ENCODE results near the gene PACS2.
"Not testable (repeated sequence)": the region's sequence is repeated elsewhere in the genome, so short reads cannot be mapped to it uniquely, and the experiment has no call there.

PACS2 gene

DNA sequence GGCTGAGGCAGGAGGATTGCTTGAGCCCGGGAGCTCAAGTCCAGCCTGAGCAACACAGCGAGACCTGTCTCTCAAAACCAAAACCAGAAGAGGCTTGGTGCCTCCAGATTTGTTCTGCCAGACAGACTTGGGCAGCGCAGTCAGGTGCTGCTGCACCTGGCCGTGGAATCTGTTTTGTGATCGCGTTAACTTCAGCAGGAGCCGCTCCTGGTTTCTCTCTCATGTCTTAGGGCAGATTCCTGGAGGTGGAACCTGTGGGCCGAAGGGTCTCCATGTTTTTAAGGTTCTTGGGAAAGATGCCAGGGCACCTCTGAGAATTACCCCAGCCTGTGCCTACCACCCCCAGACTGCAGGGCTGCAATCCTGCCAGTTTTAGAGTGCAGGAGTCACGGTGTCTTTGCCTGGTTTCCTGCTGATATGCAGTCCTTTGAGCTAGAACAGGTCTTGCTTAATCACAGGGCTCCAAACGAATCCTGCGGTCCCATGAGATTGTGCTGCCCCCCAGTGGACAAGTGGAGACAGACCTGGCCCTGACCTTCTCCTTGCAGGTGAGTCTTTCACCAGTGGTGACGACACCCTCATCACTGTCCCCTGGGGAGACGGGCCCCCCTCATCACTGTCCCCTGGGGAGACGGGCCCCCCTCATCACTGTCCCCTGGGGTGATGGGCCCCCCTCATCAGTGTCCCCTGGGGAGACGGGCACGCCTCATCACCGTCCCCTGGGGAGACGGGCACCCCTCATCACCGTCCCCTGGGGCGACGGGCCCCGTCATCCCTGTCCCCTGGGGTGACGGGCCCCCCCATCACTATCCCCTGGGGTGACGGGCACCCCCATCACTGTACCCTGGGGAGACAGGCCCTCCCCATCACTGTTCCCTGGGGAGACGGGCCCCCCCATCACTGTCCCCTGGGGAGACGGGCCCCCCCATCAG is 37.6 kb downstream of the PACS2 start:
- peak; percentile 64 to 95 for DNase-seq

DNA sequence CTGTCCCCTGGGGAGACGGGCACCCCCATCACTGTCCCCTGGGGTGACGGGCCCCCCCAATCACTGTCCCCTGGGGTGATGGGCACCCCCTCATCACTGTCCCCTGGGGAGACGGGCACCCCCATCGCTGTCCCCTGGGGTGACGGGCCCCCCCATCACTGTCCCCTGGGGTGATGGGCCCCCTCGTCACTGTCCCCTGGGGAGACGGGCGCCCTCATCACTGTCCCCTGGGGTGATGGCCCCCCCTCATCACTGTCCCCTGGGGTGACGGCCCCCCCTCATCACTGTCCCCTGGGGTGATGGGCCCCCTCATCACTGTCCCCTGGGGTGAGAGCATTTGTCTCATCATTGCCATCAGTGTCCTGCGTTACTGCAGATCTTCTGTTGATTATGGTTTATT is 38.6 kb downstream of the PACS2 start:
- DNase-seq, result no peak

DNA sequence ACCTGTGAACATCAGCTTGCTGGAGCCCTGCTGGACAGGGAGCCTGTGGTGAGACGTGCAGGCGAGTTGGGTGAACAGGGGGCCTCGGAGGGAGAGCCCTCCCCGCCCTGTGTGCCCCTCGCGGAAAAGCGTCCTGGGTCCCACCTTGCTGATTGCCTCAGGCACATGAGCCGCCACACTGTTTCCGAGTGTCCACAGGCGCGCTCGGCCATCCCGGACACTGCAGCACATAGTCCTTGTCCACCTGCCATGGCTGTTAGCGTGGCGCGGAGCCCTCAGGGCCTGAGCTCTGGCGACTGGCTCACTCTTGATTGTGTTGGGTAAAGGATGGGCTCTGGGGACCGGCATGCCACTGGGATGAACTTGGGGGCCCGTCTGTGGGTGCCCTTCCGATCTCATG is 40.0 kb downstream of the PACS2 start:
- DNase-seq, result no peak

DNA sequence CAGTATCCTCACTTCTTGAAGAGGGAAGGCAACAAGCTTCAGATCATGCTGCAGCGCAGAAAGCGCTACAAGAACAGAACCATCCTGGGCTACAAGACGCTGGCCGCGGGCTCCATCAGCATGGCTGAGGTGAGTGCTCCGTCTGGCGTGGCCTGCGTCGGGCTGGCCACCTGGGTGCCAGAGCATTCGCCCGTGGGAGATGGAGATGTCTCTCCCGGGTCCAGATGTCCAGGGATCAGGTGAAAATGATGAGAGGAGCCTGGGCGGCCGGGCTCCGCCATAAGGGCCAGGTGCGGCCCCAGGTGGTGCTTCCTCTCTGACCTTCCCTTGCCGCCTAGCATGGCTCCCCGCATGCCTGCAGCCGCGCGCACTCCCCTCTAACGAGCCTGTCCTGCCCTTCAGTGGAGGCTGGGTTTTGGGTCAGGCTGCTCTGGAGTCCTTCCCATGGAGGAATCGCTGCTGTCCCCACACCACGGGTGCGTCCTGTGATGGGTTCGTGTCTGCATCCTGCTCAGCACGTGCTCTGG is 40.6 kb downstream of the PACS2 start:
- DNase-seq, result no peak

DNA sequence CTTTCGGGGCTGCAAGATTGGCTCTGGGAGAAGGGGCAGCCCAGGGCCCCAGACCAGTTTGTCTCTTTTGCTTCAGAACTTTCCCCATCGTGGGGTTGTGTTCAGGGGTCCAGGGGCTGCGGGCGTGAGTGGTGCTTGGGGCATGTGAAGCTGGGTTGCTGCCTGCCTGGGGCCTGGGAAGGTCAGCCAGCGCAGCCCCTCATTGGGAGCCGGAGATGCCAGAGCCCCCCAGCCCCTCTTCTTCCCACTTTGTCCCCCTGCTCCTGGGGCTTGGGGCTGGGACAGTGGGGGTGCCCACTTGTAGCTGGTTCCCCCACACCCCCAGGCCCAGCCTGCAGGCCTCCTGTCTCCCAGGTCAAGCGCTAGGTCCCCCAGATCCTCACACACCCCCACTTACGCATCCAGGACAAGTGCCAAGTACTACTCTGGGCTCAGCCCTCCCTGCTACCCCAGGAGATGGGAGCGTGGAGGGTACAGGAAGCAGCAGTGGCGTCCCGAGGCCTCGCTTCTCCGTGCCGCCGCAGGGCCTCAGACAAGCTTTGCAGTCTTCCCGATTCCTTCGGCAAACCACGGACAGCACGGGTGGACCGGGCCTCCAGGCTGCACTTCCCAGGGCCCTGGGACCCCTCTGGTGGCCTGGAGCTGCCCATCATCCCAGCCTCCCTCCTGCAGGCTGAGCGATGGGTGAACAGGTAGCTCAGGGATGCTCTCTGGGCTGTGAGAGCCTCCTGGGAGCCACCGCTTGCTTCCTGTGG is 41.5 kb downstream of the PACS2 start:
- no peak for DNase-seq

DNA sequence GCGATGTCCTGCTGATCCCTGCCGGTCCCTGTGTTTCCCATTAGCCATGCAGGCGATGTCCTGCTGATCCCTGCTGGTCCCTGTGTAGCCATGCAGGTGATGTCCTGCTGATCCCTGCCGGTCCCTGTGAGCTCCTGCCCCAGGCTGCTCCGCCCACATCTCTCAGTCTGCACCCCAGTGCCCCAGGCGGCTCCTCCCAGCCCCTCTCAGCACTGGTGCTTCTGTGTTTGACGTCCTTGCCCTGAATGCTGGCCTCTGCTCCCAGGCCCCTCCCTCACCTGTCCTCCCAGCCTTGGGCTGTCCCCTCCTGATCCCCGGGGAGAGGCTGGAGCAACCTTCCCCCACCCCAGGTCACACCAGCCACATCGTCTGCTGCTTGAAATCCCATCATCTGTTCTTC is 42.4 kb downstream of the PACS2 start:
- no peak for DNase-seq

DNA sequence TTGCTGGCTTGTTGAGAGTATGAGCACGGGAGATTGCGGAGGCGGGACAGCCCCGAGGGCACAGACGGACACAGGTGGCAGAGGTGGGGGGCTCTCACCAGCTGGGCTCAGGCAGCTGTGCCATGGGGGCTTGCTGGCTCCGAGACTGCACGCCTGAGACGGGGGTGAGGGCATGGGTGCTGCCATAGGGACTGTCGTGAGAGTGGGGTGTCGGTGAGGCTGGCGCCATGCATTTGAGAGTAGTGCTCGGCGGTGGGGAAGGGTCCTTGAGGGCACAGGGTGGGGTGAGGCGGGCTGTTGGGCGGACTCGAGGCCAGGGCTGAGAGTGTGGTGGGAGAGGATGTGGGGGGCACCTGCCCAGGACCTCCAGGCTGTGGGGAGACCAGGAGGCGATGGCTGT is 43.1 kb downstream of the PACS2 start:
- DNase-seq, result no peak

DNA sequence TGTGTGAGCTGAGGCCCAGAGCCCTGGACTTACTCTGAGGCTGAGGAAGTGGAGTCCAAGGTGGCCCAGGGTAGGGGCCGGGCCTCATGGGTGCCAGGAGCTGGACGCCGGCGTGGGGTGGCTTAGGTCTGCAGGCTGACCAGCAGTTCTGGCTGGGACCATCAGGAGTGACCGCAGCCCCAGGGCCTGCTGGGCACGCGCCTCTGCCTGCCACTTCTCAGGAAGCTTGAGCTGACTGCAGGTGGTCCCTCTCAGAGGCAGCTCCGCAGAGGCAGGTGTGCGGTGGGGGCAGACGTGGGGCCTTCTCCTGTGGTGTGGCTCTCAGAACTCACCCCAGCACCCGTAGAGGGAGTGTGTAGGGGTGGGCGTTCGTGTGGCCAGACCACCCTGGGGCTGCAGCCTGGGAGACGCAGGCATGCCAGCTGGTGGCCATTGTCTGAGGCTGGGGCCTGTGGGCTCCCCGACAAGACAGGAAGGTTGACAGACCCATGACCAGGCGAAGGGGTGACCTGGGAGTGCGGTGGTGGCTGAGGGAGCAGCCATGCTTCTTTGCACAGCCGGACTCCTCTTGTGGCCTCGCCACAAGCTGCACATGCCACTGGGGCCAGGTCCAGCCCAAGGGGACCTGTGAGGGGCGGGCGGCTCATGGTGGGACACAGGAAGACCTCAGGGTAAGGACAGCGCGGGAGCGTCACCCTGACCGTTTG is 43.7 kb downstream of the PACS2 start:
- DNase-seq, result no peak

DNA sequence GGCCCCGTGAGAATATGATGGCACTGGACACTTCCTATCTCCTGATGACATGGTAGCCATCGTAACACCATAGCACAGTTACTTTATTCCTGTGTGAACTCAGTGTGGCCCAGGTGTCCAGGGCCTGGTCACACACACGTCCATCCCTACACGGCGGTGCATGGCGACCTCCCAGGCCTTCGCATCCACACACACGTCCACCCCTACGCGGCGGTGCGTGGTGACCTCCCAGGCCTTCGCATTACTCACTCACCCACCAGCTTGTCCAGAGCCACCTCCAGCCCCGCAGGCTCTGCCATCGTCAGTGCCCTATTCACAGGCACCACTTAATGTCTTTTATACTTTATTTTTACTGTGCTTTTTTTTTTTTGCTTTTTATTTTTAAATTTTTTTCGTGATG is 44.4 kb downstream of the PACS2 start:
- DNase-seq, result no peak

DNA sequence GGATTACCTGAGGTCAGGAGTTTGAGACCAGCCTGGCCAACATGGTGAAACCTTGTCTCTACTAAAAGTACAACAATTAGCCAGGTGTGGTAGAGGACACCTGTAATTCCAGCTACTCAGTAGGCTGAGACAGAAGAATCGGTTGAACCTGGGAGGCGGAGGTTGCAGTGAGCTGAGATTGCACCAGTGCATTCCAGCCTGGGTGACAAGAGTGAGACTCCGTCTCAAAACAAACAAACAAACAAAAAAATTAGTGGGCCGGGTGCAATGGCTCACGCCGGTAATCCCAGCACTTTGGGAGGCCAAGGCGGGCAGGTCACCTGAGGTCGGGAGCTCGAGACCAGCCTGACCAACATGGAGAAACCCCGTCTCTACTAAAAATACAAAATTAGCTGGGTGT is 46.9 kb downstream of the PACS2 start:
- DNase-seq, result not testable (repeated sequence)

DNA sequence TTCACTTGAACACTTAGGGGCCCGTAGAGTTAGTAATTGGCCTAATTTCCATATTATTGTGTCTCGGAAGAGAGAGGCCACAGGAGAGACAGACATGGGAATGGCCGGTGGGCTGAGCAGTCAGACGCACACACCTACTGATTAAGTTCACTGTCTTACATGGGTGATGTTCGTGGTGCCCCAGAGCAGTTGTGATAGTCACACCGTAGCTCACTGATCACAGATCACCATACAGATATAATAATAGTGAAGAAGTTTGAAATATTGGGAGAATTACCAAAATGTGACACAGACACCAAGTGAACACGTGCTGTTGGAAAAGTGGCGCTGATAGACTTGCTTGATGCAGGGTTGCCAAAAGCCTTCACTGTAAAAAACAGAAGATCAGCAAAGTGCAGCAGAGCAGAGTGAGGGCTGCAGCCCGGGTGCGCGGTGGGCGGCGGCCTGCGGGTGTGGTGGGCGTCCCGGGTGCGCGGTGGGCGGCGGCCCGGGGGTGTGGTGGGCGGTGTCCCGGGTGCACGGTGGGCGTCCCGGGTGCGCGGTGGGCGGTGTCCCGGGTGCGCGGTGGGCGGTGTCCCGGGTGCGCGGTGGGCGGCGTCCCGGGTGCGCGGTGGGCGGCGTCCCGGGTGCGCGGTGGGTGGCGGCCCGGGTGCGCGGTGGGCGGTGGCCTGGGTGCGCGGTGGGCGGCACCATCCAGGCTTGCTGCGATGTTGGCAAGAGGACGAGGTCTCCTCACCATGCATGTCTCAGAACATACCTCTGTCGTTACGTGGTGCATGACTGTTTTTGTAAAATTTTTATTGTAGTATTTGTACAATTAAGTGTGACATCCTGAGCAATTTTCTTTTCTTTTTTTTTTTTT is 49.5 kb downstream of the PACS2 start:
- DNase-seq, result no peak

DNA sequence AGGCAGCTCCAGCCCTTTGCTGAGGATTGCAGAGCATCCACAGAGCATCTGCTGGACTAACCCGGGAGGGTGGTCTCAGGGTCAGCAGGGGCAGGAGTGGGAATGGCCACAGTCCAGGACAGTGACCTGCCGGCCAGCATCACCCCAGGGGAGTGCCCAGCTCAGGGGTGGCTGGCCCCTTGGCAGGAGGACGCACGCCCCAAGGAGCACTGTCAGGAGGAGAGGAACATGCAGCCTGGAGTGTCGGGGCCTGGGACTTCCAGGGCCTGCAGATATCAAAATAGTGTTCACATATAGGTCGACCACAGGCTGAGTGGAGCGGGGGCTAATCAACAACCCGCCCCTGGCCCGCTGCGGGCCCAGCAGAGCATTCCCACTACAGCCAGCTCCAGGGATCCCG is 50.6 kb downstream of the PACS2 start:
- no peak for DNase-seq

DNA sequence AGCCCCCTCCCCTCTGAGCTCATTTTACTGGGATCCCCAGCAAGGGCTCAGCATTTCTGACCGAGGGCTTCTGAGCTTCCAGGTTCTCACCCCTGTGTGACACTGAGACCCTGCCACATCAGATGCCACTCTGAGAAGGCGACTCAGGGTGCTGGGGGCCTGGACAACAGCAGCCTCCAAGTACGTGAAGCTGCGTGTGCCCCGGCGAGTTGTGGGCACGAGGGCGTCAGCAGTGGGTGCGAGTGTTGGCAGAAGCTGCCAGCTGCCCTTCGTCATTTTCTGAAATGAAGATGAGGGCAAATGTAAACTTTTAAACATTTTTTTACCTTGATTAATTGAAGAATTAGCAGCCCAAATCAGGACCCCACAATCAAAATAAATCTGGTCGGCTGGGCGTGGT is 51.1 kb downstream of the PACS2 start:
- DNase-seq, result no peak

DNA sequence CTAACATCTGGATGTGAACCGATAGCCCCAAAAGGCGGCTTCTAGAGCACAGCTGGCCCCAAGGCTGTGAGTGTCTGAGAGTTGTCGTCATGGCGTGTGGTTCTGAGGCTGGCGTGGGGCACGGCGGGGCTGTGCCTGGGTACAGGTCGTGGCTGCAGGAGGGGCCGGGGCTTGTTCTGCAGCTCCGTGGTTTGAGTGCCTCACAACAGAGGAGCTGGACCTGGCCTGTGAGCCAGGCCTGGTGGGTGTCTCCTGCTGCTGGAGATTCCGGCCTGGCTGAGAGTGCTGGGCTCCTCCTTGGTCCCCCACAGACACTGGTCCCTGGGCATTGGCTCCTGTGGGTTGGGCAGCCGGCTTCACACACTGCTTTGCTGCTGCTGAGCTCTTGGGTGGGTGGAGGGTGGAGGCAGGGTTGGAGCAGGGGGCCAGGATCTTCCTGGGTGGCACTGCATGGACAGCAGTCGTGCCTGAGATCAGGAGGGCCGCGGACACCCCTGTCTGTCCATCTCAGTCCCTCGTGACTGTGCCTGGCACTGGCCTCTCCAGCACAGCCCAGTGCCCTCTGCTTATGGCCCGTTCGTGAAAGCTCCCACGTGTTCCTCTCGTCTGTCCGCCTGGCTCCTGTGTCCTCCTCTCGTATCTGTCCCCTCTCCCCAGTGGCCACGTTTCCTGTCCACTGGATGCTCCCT is 52.0 kb downstream of the PACS2 start:
- DNase-seq, result no peak

DNA sequence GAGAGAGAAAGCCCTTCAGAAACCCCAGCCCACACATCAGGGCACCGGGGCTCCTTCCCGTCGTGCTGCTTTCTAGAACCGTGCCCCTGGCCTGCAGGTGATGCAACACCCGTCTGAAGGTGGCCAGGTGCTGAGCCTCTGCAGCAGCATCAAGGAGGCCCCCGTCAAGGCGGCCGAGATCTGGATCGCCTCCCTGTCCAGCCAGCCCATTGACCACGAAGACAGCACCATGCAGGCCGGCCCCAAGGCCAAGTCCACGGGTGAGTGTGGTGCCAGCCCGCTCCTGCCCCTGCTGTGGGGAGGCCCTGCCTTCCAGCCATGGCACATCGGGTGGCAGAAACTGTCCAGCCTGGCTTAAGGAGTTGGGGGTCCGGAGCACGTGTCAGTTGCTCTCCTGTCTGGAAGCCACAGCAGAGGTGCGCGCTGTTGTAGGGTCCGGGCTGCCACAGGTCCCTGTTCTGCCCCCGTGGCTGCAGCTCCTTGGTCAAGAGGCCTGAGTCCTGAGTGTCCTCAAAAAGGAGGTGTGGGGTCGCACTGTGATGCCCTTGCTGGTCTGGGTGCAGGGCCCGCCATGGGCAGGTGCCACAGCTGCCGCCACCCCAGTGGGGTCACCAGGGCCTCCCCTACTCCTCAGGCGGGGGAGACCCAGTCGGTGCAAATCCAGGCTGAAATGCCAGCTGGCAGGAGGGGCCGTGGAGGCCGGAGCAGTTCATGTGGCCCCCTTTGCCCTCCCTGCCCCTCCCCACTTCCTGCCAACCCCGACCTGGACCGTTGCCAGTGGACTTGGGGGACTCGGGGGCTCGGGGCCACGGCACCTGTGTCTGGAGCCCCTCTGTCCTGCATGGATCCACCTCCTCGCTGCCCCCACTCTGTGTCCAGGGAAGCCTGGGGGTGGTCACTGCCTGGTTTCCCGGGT is 52.8 kb downstream of the PACS2 start:
- no peak for DNase-seq

DNA sequence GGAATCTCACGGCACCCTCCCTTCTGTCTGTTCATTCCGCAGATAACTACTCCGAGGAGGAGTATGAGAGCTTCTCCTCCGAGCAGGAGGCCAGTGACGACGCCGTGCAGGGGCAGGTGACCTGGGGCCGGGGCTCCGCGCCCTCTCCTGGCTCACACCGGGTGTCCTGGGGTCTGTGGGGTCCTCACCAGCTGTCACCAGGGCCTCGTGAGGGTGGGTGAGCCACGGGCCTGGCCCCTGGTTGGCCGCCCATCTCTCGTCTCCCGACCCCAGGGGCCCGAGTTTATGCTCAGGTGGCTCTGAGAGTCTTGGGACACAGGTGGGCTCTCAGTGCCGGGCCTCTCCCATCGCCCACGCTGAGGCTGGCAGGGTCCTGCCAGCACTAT is 53.5 kb downstream of the PACS2 start:
- no peak for DNase-seq

DNA sequence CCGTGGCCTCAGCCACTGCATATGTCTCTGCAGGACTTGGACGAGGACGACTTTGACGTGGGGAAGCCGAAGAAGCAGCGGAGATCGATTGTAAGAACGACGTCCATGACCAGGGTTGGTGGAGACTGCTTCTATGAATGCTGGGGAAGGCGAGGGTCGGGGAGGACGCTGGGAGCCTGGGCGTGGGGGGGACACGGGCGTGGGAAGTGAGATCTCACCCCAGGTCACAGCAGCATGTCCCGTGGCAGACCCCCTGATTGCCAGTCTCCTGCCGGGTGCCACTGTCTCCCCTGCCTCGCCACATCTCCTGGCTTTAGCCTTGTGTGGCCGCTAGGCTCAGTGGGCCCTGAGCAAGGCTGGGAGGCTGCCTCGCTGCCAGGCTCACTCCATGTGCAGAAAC is 53.9 kb downstream of the PACS2 start:
- no peak for DNase-seq

DNA sequence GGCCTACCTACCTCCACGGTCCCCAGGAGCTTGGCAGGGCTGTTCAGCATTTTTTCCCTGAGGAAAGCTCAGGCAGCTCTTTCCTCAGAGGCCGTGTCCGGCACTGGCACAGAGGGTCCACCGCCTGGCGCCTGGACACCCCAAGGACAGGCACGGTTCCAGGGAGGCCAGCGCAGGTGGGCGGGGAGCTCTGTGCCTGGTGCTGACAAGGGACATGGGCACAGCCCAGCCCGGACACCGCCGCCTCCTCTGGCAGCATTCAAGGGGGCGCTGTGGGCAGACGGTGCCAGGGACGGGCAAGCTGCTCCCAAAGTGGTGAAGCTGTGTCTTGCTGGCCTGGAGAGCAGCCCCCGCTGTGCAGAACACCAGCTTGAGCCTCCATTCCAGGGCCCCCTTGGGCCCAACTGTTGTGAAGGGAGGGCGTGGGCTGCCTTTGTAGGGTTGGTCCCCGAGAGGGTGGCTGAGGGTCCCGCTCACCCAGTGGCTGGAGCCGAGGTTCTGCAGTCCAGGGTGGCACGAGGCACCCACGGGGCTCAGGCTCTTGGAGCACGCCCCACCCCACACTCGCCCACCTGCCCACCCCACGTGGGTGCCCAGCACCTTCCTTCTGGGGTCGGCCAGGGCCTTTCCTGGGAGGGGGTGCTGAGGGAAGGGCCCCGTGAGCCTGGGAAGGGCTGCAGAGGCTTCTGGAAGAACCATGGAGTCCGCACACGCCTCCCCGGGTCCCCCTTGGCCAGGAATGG is 54.5 kb downstream of the PACS2 start:
- no peak for DNase-seq

DNA sequence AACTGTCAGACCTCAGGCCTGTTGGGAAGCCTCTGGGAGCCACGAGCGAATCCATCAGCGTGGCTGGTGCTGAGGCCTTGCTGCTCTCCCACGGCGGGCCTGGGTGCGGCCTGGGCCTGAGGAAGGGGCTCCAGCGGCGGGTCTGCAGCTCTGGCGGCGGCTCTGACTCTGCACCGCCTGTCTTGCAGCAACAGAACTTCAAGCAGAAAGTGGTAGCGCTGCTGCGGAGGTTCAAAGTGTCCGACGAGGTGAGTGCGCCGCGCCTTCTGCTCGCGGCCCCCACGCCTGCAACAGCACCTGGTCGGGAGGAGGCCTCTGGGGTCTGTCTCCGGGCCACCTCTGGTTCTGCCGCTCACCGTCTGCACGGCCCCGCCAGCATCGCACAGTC is 55.1 kb downstream of the PACS2 start:
- no peak for DNase-seq

DNA sequence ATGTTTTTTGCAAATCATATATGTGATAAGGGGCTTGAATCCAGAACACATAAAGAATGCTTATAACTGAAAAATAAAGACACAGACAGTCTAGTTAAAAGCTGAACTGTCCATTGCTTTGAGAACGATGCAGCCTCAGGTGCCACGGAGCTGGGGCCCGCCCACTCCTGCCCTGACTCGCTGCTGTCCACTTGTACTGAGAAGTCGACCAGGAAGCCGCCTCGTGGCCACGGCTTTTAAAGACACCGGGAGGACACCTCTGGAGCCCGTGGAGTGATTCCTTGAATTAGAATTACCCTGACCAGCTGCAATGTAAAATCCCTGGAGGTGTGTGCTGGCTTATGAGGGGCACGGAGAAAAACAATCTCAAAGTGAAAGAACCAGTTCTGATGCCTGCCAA is 59.8 kb downstream of the PACS2 start:
- no peak for DNase-seq

Data from inflammatory macrophage treated with lipopolysaccharide for 1 hour (primary cell).